Measurements from ENCODE around the gene KLF7.

The KLF7 gene

DNA sequence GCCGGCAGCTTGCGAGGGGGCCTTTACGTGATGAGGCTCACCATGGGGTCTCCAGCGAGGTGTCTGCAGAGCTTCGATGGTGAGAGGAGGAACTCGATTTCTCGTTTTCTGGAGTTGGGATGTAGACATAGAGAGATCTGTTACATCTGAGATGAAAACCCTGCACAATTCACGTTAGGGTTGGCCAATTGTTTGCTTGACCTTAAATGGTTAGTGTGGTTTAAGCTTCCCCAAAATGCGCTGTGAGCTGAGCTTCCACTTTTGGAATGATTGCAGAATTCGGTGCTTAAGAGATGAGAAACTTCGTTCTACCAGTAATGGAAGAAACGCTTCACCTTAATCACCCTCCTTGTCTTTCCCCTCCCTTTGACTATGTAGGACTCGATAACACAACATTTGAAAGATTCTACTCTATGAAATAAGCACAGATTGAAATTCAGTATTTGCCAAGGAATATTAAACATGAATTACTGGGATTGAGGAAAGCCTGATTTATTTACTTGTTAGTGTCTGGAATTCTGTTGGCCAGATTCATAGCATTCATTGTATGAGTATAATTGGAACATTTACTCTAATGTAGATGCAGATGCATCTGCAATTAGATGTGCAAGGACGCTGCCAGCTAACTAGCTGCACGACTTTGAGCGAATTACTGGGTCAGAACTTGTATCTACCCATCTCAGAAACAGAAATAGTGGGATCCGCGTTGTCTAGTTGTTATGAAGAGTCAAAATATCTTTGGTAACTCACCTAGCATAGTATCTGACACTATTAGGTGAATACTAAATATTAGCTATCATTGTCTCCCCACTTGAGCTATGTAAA lies 1.6 kb upstream of the KLF7 start:
- TF ChIP-seq TCF4 (CRISPR knock-in tag; IDR thresholded peaks at IDR 0.05; ENCODE audit: borderline replicate concordance), result 0 out of 2 replicates have a peak, but pooled peaks have one; percentile 11
- TF ChIP-seq RARB (CRISPR knock-in tag; IDR thresholded peaks at IDR 0.05), result no peak
- TF ChIP-seq ESRRG (CRISPR knock-in tag; IDR thresholded peaks at IDR 0.05), result no peak
- no peak for TF ChIP-seq ZC3H10 (CRISPR knock-in tag; IDR thresholded peaks at IDR 0.05)
- peak; percentile 0; the same call in 1 of the 2 replicates for TF ChIP-seq TSHZ2 (CRISPR knock-in tag; IDR thresholded peaks at IDR 0.05)
- TF ChIP-seq OSR1 (CRISPR knock-in tag; IDR thresholded peaks at IDR 0.05), result no peak
- TF ChIP-seq SNAI2 (CRISPR knock-in tag; IDR thresholded peaks at IDR 0.05), result no peak
- no peak for TF ChIP-seq BACH2 (CRISPR knock-in tag; IDR thresholded peaks at IDR 0.05; ENCODE audit: borderline replicate concordance)
- no peak for TF ChIP-seq CSDC2 (CRISPR knock-in tag; IDR thresholded peaks at IDR 0.05)
- TF ChIP-seq, protein P1, sequence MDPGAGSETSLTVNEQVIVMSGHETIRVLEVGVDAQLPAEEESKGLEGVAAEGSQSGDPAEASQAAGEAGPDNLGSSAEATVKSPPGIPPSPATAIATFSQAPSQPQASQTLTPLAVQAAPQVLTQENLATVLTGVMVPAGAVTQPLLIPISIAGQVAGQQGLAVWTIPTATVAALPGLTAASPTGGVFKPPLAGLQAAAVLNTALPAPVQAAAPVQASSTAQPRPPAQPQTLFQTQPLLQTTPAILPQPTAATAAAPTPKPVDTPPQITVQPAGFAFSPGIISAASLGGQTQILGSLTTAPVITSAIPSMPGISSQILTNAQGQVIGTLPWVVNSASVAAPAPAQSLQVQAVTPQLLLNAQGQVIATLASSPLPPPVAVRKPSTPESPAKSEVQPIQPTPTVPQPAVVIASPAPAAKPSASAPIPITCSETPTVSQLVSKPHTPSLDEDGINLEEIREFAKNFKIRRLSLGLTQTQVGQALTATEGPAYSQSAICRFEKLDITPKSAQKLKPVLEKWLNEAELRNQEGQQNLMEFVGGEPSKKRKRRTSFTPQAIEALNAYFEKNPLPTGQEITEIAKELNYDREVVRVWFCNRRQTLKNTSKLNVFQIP (CRISPR knock-in tag; IDR thresholded peaks at IDR 0.05; ENCODE audit: borderline replicate concordance, low read depth), result no peak
- TF ChIP-seq ZFP30 (CRISPR knock-in tag; IDR thresholded peaks at IDR 0.05), result 0 out of 2 replicates have a peak, but pooled peaks have one; percentile 41
- TF ChIP-seq GLIS3 (CRISPR knock-in tag; IDR thresholded peaks at IDR 0.05), result no peak
- TF ChIP-seq ZNF8 (CRISPR knock-in tag; IDR thresholded peaks at IDR 0.05), result 0 out of 2 replicates have a peak, but pooled peaks have one; percentile 13
- peak; percentile 37; the same call in 1 of the 2 replicates for TF ChIP-seq ZNF70 (CRISPR knock-in tag; IDR thresholded peaks at IDR 0.05)
- TF ChIP-seq, protein P2, sequence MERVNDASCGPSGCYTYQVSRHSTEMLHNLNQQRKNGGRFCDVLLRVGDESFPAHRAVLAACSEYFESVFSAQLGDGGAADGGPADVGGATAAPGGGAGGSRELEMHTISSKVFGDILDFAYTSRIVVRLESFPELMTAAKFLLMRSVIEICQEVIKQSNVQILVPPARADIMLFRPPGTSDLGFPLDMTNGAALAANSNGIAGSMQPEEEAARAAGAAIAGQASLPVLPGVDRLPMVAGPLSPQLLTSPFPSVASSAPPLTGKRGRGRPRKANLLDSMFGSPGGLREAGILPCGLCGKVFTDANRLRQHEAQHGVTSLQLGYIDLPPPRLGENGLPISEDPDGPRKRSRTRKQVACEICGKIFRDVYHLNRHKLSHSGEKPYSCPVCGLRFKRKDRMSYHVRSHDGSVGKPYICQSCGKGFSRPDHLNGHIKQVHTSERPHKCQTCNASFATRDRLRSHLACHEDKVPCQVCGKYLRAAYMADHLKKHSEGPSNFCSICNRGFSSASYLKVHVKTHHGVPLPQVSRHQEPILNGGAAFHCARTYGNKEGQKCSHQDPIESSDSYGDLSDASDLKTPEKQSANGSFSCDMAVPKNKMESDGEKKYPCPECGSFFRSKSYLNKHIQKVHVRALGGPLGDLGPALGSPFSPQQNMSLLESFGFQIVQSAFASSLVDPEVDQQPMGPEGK (CRISPR knock-in tag; IDR thresholded peaks at IDR 0.05; ENCODE audit: borderline replicate concordance), result no peak; the same call in 1 of the 2 replicates
- TF ChIP-seq CREB5 (CRISPR knock-in tag; IDR thresholded peaks at IDR 0.05; ENCODE audit: low read depth), result no peak
- 0 out of 2 replicates have a peak, but pooled peaks have one; percentile 21 for TF ChIP-seq ARNTL (CRISPR knock-in tag; IDR thresholded peaks at IDR 0.05; ENCODE audit: borderline replicate concordance, low read depth)
- no peak for TF ChIP-seq TOX (CRISPR knock-in tag; IDR thresholded peaks at IDR 0.05; ENCODE audit: borderline replicate concordance)
- TF ChIP-seq, protein P3, sequence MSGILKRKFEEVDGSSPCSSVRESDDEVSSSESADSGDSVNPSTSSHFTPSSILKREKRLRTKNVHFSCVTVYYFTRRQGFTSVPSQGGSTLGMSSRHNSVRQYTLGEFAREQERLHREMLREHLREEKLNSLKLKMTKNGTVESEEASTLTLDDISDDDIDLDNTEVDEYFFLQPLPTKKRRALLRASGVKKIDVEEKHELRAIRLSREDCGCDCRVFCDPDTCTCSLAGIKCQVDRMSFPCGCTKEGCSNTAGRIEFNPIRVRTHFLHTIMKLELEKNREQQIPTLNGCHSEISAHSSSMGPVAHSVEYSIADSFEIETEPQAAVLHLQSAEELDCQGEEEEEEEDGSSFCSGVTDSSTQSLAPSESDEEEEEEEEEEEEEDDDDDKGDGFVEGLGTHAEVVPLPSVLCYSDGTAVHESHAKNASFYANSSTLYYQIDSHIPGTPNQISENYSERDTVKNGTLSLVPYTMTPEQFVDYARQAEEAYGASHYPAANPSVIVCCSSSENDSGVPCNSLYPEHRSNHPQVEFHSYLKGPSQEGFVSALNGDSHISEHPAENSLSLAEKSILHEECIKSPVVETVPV (CRISPR knock-in tag; IDR thresholded peaks at IDR 0.05), result 0 out of 2 replicates have a peak, but pooled peaks have one; percentile 27
- no peak for TF ChIP-seq ZFP3 (CRISPR knock-in tag; IDR thresholded peaks at IDR 0.05)
- TF ChIP-seq ISL1 (CRISPR knock-in tag; IDR thresholded peaks at IDR 0.05), result no peak
- TF ChIP-seq ZNF565 (CRISPR knock-in tag; conservative IDR thresholded peaks at IDR 0.05; ENCODE audit: low read depth), result 0 out of 2 replicates have a peak, but pooled peaks have one; percentile 62
- no peak for TF ChIP-seq PPARA (CRISPR knock-in tag; IDR thresholded peaks at IDR 0.05; ENCODE audit: borderline replicate concordance)
- ATAC-seq, result no peak
